Retinal pigment epithelial cell (primary cell): Measurements from ENCODE around the gene BACH2.
"Not testable (repeated sequence)": the region's sequence is repeated elsewhere in the genome, so short reads cannot be mapped to it uniquely, and the experiment has no call there.

Experiments used
- DNase-seq: peaks from one replicate; pipeline ENCODE4 v3.0.0-alpha.2; 2010; ENCODE audit warnings: low read depth
- H3K4me3 ChIP-seq: 2 replicates; pipeline ENCODE4 v1.5.1; 2011; ENCODE audit warnings: mild to moderate bottlenecking, low read length, control low read depth, moderate library complexity
- TF ChIP-seq, protein P1 (sequence below): conservative IDR thresholded peaks from 2 replicates; pipeline ENCODE4 v1.5.1; 2011; ENCODE audit warnings: low read depth, low read length, control low read depth, inconsistent platforms

Gene BACH2

GRCh38 chr6:90286884-90287488 is 9.7 kb downstream of the BACH2 start:
- H3K4me3 ChIP-seq: no peak overlapping the region
- TF ChIP-seq, protein P1, sequence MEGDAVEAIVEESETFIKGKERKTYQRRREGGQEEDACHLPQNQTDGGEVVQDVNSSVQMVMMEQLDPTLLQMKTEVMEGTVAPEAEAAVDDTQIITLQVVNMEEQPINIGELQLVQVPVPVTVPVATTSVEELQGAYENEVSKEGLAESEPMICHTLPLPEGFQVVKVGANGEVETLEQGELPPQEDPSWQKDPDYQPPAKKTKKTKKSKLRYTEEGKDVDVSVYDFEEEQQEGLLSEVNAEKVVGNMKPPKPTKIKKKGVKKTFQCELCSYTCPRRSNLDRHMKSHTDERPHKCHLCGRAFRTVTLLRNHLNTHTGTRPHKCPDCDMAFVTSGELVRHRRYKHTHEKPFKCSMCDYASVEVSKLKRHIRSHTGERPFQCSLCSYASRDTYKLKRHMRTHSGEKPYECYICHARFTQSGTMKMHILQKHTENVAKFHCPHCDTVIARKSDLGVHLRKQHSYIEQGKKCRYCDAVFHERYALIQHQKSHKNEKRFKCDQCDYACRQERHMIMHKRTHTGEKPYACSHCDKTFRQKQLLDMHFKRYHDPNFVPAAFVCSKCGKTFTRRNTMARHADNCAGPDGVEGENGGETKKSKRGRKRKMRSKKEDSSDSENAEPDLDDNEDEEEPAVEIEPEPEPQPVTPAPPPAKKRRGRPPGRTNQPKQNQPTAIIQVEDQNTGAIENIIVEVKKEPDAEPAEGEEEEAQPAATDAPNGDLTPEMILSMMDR: peak; percentile 64
- no peak for DNase-seq

- TF ChIP-seq, protein P1: no peak
- DNase-seq: peak; percentile 82
- H3K4me3 ChIP-seq: no peak overlapping the region
Observed at GRCh38 chr6:90285611-90286381, 10.8 kb downstream of the BACH2 start.

DNA sequence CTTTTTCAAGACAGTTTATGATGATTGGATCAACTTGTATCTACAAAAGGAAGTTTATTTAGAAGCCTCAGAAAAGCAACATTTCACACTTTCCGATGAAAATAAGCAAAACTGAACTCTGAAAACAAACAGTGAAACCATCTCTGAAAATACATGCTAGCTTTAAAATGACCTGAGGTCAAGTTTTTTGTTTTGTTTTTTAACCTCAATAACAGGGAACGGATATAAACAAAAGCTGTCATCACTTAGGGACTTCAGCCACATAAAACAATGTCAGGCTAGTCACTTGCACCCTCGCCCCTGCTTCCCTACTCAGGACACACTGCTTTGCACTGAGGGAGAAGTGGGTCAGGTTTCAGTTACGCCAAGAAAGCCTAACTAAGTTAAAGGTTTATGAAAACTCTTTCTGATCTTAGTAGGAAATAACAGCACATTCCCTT is 11.6 kb downstream of the BACH2 start:
- no peak for DNase-seq
- TF ChIP-seq, protein P1: no peak
- peak overlapping the region; percentile 30 for H3K4me3 ChIP-seq

DNA sequence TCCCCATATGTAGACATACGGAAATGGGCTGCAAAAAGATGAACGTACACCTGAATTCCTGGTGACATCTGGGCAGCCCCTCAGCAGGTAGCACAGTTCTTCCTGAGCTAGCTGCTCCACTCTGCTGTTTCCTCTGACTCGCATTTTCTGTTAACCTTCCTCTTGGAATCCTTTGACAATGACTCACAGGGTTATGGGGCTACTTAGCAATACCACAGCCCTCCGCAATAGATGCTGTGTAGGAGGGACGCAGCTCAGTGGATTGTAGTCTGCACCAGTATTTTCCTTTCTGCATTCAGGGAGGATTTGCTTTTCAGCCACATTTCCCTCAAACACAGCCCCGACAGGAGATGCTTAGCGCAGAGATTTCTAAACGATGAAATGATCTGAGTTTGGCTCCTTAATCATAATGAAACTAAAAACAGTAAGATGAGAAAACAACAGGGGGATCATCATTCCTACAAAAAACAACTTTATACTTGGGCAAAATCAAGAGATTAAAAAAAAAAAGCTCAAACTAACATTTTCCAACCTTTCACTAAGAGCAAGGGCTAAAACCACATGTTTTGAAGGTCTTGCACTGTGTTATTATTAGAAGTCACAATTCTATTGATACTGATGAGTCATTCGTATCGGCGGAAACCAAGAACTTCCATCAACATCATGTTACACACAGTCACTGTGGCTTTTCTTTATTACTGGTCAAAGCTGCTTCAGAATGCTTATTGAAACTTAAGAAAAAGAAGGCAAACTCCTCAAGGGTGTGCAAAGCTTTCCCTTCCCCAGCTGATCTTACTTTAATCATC is 12.2 kb downstream of the BACH2 start:
- TF ChIP-seq, protein P1: peak; percentile 27
- H3K4me3 ChIP-seq: peak overlapping the region; percentile 30
- DNase-seq: peak; percentile 94

GRCh38 chr6:90282265-90282664 is 14.4 kb downstream of the BACH2 start:
- H3K4me3 ChIP-seq, DNase-seq: not testable (repeated sequence)

DNA sequence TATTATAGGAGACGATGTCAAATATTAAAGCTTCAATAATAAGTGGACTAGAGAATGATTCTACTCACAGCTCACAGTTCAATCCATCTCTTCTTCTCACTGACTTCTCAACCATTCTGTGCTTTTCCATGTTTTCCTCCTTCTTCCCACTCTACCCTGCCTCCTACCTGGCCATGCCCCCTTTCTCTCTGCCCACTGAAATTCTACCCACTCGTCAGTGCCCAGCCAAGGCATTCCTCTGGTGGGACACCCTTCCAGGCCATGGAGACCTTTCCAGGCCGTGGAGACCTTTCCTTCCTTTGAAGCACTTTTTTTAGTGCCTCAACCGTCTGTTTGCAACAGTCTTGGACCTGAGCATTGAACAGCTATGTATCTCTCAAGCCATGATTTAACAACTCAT is 18.5 kb downstream of the BACH2 start:
- DNase-seq: no peak
- H3K4me3 ChIP-seq: no peak overlapping the region
- TF ChIP-seq, protein P1: no peak

DNA sequence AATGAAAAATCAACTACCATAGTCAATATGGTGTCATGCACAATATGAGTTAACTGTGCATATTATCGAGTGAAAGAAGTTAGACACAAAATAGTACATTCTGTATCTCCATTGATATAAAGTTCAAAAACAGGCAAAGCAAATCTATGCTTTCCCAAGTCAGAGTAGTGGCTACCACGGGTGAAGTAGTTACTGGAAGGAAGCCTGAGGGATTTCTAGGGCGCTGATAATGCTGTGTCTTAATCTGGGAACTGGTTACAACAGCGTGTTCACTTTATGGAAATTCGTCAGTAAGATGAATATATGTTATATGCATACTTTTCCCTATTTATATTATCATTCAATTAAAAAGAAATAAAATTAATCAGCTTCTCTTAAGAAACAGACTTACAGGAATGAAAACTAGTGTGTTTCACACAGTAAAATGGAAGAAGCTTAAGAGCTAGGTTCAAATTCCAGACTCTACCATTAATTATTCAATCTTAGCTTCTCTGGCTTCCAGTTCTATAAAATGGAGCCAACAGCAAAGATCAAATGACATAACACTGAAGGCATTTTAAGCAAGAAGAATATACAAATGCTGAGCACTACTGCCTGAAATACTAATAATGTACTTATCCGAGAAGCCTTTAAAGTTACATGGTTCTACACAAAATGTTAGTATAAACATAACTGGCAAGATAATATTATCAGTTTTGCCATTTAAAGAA is 19.2 kb downstream of the BACH2 start:
- TF ChIP-seq, protein P1: no peak
- no peak for DNase-seq

More for the DNA sequence above, 19.2 kb downstream of the BACH2 start:
- H3K4me3 ChIP-seq: no peak overlapping the region
